PC-3 (cell line): ENCODE results near the gene FRMD5. TPM values are rescaled to one million over a fixed set of nuclear protein-coding genes. Genes with fewer than 3 reads are reported as not detected.
"Not testable (repeated sequence)": the region's sequence is repeated elsewhere in the genome, so short reads cannot be mapped to it uniquely, and the experiment has no call there.

Source experiments
- ATAC-seq: fragments of 200-7000 bp; cut with Tn5 transposase; 2 replicates; pipeline ENCODE4 v1.9.1; 2020; ENCODE audit warnings: mild to moderate bottlenecking, moderate library complexity
- BruUV-seq: library from RNA; stranded (reverse); fragments of 400-500 nt; replicated peaks from 2 replicates; lab custom pipeline; 2021; lab: Mats Ljungman, UMichigan
- CTCF ChIA-PET: fragments of 300-600 bp; sonication (Branson Sonifier 250); formaldehyde crosslinking; loops from one replicate; lab custom pipeline; 2022; ENCODE audit warnings: antibody characterized with exemption; lab: Charles Lee
- POLR2A ChIA-PET: fragments of 300-600 bp; sonication (Branson Sonifier 250); formaldehyde crosslinking; loops from one replicate; lab custom pipeline; 2022; ENCODE audit warnings: antibody characterized with exemption; ENCODE audit not compliant: unreplicated experiment; lab: Charles Lee
- DNase-seq: peaks from one replicate; pipeline ENCODE4 v3.0.0-alpha.2; 2015
- H2AFZ ChIP-seq: fragments of 300-600 bp; sonication (generic); 2 replicates; pipeline ENCODE4 v1.6.0; 2016; ENCODE audit warnings: antibody characterized with exemption, low read length
- H3F3A ChIP-seq: fragments of 300-600 bp; sonication (generic); one replicate; pipeline ENCODE4 v1.6.0; 2017; ENCODE audit warnings: antibody characterized with exemption, low read length, control low read depth, mild to moderate bottlenecking; ENCODE audit not compliant: unreplicated experiment
- H3K27ac ChIP-seq: fragments of 300-600 bp; sonication (generic); 2 replicates; pipeline ENCODE4 v1.5.1; 2016; ENCODE audit warnings: mild to moderate bottlenecking, low read length
- H3K27me3 ChIP-seq: fragments of 300-600 bp; sonication (generic); 2 replicates; pipeline ENCODE4 v1.6.1; 2016; ENCODE audit warnings: low read length, mixed read lengths
- H3K36me3 ChIP-seq: fragments of 300-600 bp; sonication (generic); 2 replicates; pipeline ENCODE4 v1.6.1; 2016; ENCODE audit warnings: low read depth, mixed run types, low read length, mixed read lengths
- H3K4me1 ChIP-seq: fragments of 300-600 bp; sonication (generic); 2 replicates; pipeline ENCODE4 v1.5.1; 2016; ENCODE audit warnings: low read length; ENCODE audit not compliant: insufficient read depth
- H3K4me2 ChIP-seq: fragments of 300-600 bp; sonication (generic); 2 replicates; pipeline ENCODE4 v1.6.0; 2016; ENCODE audit warnings: low read length
- H3K4me3 ChIP-seq: fragments of 300-600 bp; sonication (generic); 2 replicates; pipeline ENCODE4 v1.5.1; 2016; ENCODE audit warnings: mild to moderate bottlenecking, low read length, mixed read lengths
- H3K79me2 ChIP-seq: fragments of 300-600 bp; sonication (generic); 2 replicates; pipeline ENCODE4 v1.6.1; 2017; ENCODE audit warnings: low read length, mixed read lengths
- H3K9ac ChIP-seq: fragments of 300-600 bp; sonication (generic); 2 replicates; pipeline ENCODE4 v1.6.0; 2016; ENCODE audit warnings: mild to moderate bottlenecking, low read length
- H3K9me2 ChIP-seq: fragments of 300-600 bp; sonication (generic); replicated peaks from 2 replicates; pipeline ENCODE4 v1.6.1; 2016; ENCODE audit warnings: mixed run types, low read length, mixed read lengths
- H3K9me3 ChIP-seq: fragments of 300-600 bp; sonication (generic); 2 replicates; pipeline ENCODE4 v1.6.1; 2016; ENCODE audit warnings: low read length, mixed read lengths
- H4K20me1 ChIP-seq: fragments of 300-600 bp; sonication (generic); 2 replicates; pipeline ENCODE4 v1.6.1; 2016; ENCODE audit warnings: low read length, mixed read lengths
- EZH2 ChIP-seq: fragments of 300-600 bp; sonication (generic); IDR thresholded peaks from one replicate; pipeline ENCODE4 v1.6.1; 2017; ENCODE audit warnings: antibody characterized with exemption, mild to moderate bottlenecking, low read length; ENCODE audit not compliant: unreplicated experiment
- EZH2phosphoT487 ChIP-seq: fragments of 300-600 bp; sonication (generic); IDR thresholded peaks from 2 replicates; pipeline ENCODE4 v1.6.1; 2018; ENCODE audit warnings: mild to moderate bottlenecking, antibody characterized with exemption, low read length, borderline replicate concordance
- intact Hi-C: fragments of 100-400 bp; cut with micrococcal nuclease; formaldehyde crosslinking; loops from 2 replicates; pipeline ENCODE4 v1.9.0; 2023
- total RNA-seq: library from RNA; depleted of rRNA; stranded (reverse); fragments of >200 nt; gene quantifications from 2 replicates; pipeline ENCODE4 v1.2.3, GENCODE V29; 2014
- TF ChIP-seq, protein P1 (sequence below): fragments of 300-600 bp; sonication (generic); conservative IDR thresholded peaks from 2 replicates; pipeline ENCODE4 v1.5.1; 2017; ENCODE audit warnings: antibody characterized with exemption, low read depth, mild to moderate bottlenecking, low read length

Gene FRMD5
- total RNA-seq, 1 experiment from 2014 or later: 8.7 TPM

DNA sequence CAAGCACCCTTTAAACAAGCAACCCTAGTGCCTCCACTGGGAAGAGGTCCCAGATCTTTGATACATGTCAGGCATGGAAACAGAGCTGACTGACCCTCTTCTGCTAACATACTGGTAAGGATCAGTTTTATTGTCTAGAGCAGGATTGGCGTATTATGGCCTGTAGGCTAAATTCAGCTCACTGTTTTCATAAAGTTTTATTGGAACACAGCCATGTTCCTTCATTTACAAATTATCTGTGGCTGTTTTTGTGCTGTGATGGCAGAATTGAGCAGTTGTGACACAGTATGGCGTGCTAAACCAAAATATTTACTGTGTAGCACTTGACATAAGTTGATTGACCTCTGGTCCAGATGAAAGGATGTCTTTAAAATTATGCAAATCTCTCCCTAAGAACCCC is 323.2 kb downstream of the FRMD5 start:
- intact Hi-C loops: loop anchor here (2.0 kb wide), 1 partner anchor 631 kb away; no protein-coding TSS in a partner anchor
- no peaks in the 10 kb centered on the region for H3K9me3 ChIP-seq
- H2AFZ ChIP-seq: no peak overlapping the region
- peaks cover 18% of the 10 kb centered on the region; the same call in 1 of the 2 replicates for H3K36me3 ChIP-seq
- CTCF ChIA-PET: no interaction called here
- no peaks in the 10 kb centered on the region for H3K4me1 ChIP-seq
- POLR2A ChIA-PET: no interaction called here
- no peaks in the 10 kb centered on the region for H3K79me2 ChIP-seq
- no peak overlapping the region for H3K9ac ChIP-seq
- BruUV-seq: no TSS peak
- DNase-seq (no peak), ATAC-seq (no peak)
- no peaks in the 10 kb centered on the region for H3F3A ChIP-seq
- H4K20me1 ChIP-seq: no peaks in the 10 kb centered on the region
- H3K27me3 ChIP-seq: no peaks in the 10 kb centered on the region
- H3K4me3 ChIP-seq: no peak overlapping the region
- TF ChIP-seq EZH2phosphoT487 (no peak), EZH2 (no peak)
- TF ChIP-seq, protein P1, sequence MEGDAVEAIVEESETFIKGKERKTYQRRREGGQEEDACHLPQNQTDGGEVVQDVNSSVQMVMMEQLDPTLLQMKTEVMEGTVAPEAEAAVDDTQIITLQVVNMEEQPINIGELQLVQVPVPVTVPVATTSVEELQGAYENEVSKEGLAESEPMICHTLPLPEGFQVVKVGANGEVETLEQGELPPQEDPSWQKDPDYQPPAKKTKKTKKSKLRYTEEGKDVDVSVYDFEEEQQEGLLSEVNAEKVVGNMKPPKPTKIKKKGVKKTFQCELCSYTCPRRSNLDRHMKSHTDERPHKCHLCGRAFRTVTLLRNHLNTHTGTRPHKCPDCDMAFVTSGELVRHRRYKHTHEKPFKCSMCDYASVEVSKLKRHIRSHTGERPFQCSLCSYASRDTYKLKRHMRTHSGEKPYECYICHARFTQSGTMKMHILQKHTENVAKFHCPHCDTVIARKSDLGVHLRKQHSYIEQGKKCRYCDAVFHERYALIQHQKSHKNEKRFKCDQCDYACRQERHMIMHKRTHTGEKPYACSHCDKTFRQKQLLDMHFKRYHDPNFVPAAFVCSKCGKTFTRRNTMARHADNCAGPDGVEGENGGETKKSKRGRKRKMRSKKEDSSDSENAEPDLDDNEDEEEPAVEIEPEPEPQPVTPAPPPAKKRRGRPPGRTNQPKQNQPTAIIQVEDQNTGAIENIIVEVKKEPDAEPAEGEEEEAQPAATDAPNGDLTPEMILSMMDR: no peak
- H3K4me2 ChIP-seq: no peak overlapping the region
- H3K27ac ChIP-seq: no peak overlapping the region
- H3K9me2 ChIP-seq: no peaks in the 10 kb centered on the region

DNA sequence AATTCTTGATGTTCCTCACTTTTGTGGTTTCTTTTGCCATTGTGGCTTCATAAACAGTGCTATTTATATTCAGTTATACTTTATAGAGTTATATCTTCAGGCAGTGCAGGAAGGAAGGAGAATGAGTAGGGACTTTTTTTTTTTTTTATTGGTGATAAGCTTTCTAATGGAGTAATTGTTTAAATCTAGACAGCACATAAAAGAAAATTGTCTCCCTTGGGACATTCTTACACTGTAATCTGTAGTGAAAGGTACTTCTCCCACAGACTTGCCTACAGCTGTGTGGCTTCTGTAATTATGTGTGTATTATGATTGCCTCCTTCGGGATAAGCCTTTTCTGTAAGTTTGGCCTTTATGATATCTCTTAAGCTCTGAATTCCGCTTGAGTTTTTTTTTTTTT is 326.7 kb downstream of the FRMD5 start:
- Histone ChIP-seq H3K4me2 (no peak overlapping the region), H3K9me2 (no peaks in the 10 kb centered on the region), H3K27me3 (no peaks in the 10 kb centered on the region), H2AFZ (no peak overlapping the region), H3K27ac (no peak overlapping the region), H4K20me1 (no peaks in the 10 kb centered on the region), H3K4me1 (no peaks in the 10 kb centered on the region), H3F3A (no peaks in the 10 kb centered on the region), H3K36me3 (peaks cover 21% of the 10 kb centered on the region; the same call in 1 of the 2 replicates), H3K79me2 (no peaks in the 10 kb centered on the region), H3K4me3 (no peak overlapping the region), H3K9ac (no peak overlapping the region), H3K9me3 (no peaks in the 10 kb centered on the region)
- CTCF ChIA-PET: interaction anchor here (0.5 to 0.6 kb wide), 4 partner anchors 347 to 648 kb away, joined by 3 to 14 read pairs (median 5); no protein-coding TSS in a partner anchor
- no TSS peak for BruUV-seq
- peak; percentile 20; the same call in 1 of the 2 replicates for ATAC-seq
- POLR2A ChIA-PET: interaction anchor here (0.7 kb wide), 1 partner anchor 15 kb away, joined by 3 read pairs; no protein-coding TSS in a partner anchor
- TF ChIP-seq, protein P1: no peak
- TF ChIP-seq EZH2 (no peak), EZH2phosphoT487 (no peak)
- intact Hi-C loops: loop anchor here (10.0 kb wide), 1 partner anchor 64 kb away; the partner anchor contains the start of genes HYPK and SERINC4
- DNase-seq: no peak

DNA sequence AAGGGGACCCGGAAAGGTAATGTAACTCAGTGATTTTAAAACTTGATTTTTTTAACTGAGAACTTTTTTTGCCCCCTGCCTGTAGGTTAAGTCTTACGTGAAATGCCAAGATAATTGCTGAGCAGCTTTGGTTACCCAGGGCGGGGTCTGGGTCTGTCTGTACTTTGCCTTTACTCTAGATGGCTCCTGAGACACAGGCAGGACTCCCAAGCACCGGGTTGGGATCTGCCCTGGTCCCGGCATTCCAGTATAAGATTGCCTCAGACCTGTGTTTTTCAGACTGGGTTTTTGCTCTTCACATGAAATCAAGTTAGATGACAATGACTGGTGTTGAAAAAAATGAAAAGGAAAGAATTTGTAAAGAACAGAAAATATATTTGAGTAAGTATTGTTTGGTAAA is 328.0 kb downstream of the FRMD5 start:
- H4K20me1 ChIP-seq: no peaks in the 10 kb centered on the region
- TF ChIP-seq EZH2phosphoT487 (no peak), EZH2 (no peak)
- TF ChIP-seq, protein P1: no peak
- no peak overlapping the region for H3K9ac ChIP-seq
- intact Hi-C loops: loop anchor here (10.0 kb wide), 1 partner anchor 62 kb away; the partner anchor contains the start of genes HYPK and SERINC4
- no peaks in the 10 kb centered on the region for H3K27me3 ChIP-seq
- H3K79me2 ChIP-seq: no peaks in the 10 kb centered on the region
- no peak for DNase-seq
- POLR2A ChIA-PET: no interaction called here
- no peaks in the 10 kb centered on the region for H3K9me3 ChIP-seq
- peak; percentile 56; the same call in 1 of the 2 replicates for ATAC-seq
- H3K27ac ChIP-seq: no peak overlapping the region
- H3F3A ChIP-seq: no peaks in the 10 kb centered on the region
- CTCF ChIA-PET: no interaction called here
- H3K4me1 ChIP-seq: no peaks in the 10 kb centered on the region
- no peak overlapping the region for H3K4me3 ChIP-seq
- H3K36me3 ChIP-seq: peaks cover 13% of the 10 kb centered on the region; the same call in 1 of the 2 replicates
- H3K9me2 ChIP-seq: no peaks in the 10 kb centered on the region
- no peak overlapping the region for H2AFZ ChIP-seq
- no TSS peak for BruUV-seq
- no peak overlapping the region for H3K4me2 ChIP-seq

DNA sequence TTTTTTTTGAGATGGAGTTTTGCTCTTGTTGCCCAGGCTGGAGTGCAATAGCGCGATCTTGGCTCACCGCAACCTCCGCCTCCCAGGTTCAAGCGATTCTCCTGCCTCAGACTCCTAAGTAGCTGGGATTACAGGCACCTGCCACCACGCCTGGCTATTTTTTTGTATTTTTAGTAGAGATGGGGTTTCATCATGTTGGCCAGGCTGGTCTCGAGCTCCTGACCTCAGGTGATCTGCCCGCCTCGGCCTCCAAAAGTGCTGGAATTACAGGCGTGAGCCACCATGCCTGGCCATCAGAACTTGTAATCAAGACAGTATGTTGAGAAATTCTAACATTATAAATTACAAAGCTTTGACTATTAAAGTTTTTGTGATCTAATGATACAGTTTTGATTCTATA is 328.4 kb downstream of the FRMD5 start:
- H3K36me3 ChIP-seq: peaks cover 11% of the 10 kb centered on the region; the same call in 1 of the 2 replicates
- H3F3A ChIP-seq, CTCF ChIA-PET, H3K27me3 ChIP-seq, H2AFZ ChIP-seq, H3K79me2 ChIP-seq, H3K27ac ChIP-seq, H3K4me3 ChIP-seq, ATAC-seq, H4K20me1 ChIP-seq, DNase-seq, H3K9me3 ChIP-seq, H3K4me1 ChIP-seq, H3K4me2 ChIP-seq, H3K9me2 ChIP-seq, POLR2A ChIA-PET, BruUV-seq, H3K9ac ChIP-seq: not testable (repeated sequence)
- intact Hi-C loops: loop anchor here (10.0 kb wide), 1 partner anchor 62 kb away; the partner anchor contains the start of genes HYPK and SERINC4
